Activated CD4-positive, alpha-beta T cell treated with anti-CD3 and anti-CD28 coated beads, Interleukin-2, amount 50 U/mL, for 48 hours (primary cell): Measurements from ENCODE around the gene ZNF772.

Experiments
- DNase-seq, 2 experiments: peaks; one replicate each; pipeline ENCODE4 v3.0.0-alpha.2; 2020

The ZNF772 gene

GRCh38 chr19:57435062-57435978 is 42.0 kb downstream of the ZNF772 start, which contains the start of gene ZNF749:
TSS of gene ZNF749 (plus strand) at chr19:57435325. CDS start at chr19:57435579, 254 bp downstream.
- DNase-seq, result peak; percentile 95 to 97

- no peak for DNase-seq
Measured at GRCh38 chr19:57434386-57435061, 42.8 kb downstream of the ZNF772 start.

DNA sequence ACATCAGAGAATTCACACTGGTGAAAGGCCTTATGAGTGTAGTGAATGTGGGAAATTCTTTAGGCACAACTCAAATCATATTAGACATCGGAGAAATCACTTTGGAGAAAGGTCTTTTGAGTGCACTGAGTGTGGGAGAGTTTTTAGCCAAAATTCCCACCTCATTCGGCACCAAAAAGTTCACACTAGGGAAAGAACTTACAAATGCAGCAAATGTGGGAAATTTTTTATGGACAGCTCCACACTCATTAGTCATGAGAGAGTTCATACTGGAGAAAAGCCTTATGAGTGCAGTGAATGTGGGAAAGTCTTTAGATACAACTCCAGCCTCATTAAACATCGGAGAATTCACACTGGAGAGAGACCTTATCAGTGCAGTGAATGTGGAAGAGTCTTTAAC is 56.3 kb downstream of the ZNF772 start:
- DNase-seq, result no peak

DNA sequence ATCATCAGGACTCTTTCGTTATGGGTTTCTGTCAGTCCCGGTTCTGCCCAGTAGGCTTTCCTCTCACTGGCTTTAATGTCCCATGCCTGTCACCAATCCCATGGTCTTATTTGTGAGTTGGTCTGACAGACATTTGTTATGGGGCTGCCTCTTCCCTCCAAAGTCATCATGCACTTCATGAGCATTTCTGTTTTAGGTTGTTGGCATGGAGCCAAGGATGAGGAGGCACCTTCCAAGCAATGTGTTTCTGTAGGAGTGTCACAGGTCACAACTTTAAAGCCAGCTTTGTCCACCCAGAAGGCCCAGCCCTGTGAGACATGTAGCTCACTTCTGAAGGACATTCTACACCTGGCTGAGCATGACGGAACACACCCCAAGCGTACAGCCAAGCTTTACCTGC is 57.9 kb downstream of the ZNF772 start:
- no peak for DNase-seq
